Central memory CD8-positive, alpha-beta T cell (primary cell): ENCODE results near the gene WFDC9.

Experiments
- ATAC-seq: fragments of 150-1000 bp; cut with Tn5 transposase; replicated peaks from 2 replicates; pipeline ENCODE4 v1.10.0; 2022; ENCODE audit warnings: mild to moderate bottlenecking, moderate FRiP score, moderate number of reproducible peaks; ENCODE audit not compliant: poor library complexity, severe bottlenecking; ENCODE audit errors: extremely low read depth
- DNase-seq, 2 donors: peaks; one replicate each; pipeline ENCODE4 v3.0.0; 2021; ENCODE audit warnings: low spot score in 2 of 2
- H3K27ac Mint-ChIP-seq: one replicate; pipeline ENCODE4 v1.8.0; 2022; ENCODE audit warnings: low read depth, mild to moderate bottlenecking, moderate library complexity, mixed read lengths
- H3K27me3 Mint-ChIP-seq: one replicate; pipeline ENCODE4 v1.8.0; 2022; ENCODE audit warnings: mixed read lengths
- H3K36me3 Mint-ChIP-seq: one replicate; pipeline ENCODE4 v1.8.0; 2022; ENCODE audit warnings: mild to moderate bottlenecking, moderate library complexity, mixed read lengths; ENCODE audit not compliant: insufficient read depth
- H3K4me1 Mint-ChIP-seq: one replicate; pipeline ENCODE4 v1.8.0; 2022; ENCODE audit warnings: mixed read lengths
- H3K4me3 Mint-ChIP-seq: one replicate; pipeline ENCODE4 v1.8.0; 2022; ENCODE audit warnings: mild to moderate bottlenecking, moderate library complexity, mixed read lengths
- H3K9me3 Mint-ChIP-seq: one replicate; pipeline ENCODE4 v1.8.0; 2022; ENCODE audit warnings: mixed read lengths

WFDC9 gene

GRCh38 chr20:45630371-45630770 lies 713 bp downstream of the WFDC9 start:
- H3K4me3 Mint-ChIP-seq: no peak overlapping the region
- no peaks in the 10 kb centered on the region for H3K4me1 Mint-ChIP-seq
- no peaks in the 10 kb centered on the region for H3K36me3 Mint-ChIP-seq
- no peak overlapping the region for H3K27ac Mint-ChIP-seq
- peaks cover 67% of the 10 kb centered on the region for H3K27me3 Mint-ChIP-seq
- DNase-seq (no peak), ATAC-seq (no peak)
- no peaks in the 10 kb centered on the region for H3K9me3 Mint-ChIP-seq

DNA sequence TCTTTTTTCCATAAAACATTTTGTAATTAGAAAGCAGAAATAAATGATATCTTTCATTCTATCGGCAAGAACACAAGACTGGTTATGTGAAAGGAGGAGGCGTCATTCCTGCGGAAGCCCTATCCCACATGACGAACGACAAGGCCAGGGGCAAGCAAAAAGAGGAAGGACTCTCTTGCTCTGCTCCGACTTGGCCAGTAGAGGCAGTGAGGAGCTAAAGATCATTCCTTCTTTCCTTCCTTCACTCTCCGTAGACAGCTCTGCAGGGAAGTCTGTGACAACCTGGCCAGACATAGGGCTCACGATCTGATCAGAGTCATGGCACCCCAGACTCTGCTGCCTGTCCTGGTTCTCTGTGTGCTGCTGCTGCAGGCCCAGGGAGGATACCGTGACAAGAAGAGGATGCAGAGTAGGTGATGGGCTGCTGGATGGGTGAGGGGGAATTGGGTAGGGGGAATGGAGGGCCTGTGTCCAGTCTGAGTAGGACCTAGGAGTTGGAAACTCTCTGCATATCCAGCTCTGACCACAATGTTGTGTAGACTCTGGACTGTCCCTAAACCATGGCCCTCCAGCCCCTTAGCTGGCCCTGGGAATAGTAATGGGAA lies 1.5 kb downstream of the WFDC9 start, which contains the start of gene WFDC10A:
Gene WFDC10A, plus strand, starts transcription at position 244 of the 605 bp plus-strand sequence. Its CDS starts 75 bp downstream, at position 319.
- peaks cover 75% of the 10 kb centered on the region for H3K27me3 Mint-ChIP-seq
- no peak within 1 kb of the TSS for H3K27ac Mint-ChIP-seq
- H3K36me3 Mint-ChIP-seq: no peaks in the 10 kb centered on the region
- H3K4me3 Mint-ChIP-seq: no peak within 1 kb of the TSS
- ATAC-seq (peak; percentile 52), DNase-seq (no peak)
- no peaks in the 10 kb centered on the region for H3K9me3 Mint-ChIP-seq
- no peaks in the 10 kb centered on the region for H3K4me1 Mint-ChIP-seq

DNA sequence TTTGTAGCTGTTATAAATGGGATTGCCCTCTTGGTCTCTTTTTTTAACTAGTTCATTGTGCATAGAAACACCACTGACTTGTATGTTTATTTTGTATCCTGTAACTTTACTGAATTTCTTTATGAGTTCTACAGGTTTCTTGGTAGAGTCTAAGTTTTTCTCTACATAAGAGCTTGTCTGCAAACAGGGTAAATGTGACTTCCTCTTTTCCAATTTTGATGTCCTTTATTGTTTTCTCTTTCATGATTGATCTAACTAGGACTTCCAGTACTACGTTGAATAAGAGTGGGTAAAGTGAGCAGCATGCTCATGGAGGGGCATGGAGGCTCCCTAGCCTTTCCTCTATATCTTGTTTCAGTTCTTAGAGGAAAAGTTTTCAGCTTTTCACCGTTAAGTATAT lies 4.5 kb downstream of the WFDC9 start:
- H3K27me3 Mint-ChIP-seq: peaks cover 61% of the 10 kb centered on the region
- H3K4me3 Mint-ChIP-seq: no peak overlapping the region
- H3K4me1 Mint-ChIP-seq: no peaks in the 10 kb centered on the region
- no peak overlapping the region for H3K27ac Mint-ChIP-seq
- DNase-seq (no peak), ATAC-seq (no peak)
- no peaks in the 10 kb centered on the region for H3K36me3 Mint-ChIP-seq
- no peaks in the 10 kb centered on the region for H3K9me3 Mint-ChIP-seq

DNA sequence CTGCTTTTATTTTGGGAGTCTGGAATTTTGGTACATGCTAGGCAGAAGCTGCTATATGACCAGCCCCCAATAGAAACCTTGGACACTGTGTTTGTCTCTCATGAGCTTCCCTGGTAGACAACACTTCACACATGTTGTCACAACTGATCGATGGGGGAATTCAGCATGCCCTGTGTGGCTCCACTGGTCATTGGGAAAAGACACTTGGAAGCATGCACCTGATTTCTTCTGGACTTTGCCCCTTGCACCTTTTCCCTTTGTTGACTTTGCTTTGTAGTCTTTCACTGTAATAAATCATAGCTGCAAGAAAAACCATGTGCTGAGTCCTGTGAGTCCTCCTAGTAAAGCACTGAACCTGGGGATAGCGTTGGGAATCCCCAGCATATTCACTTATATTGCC lies 9.5 kb downstream of the WFDC9 start:
- ATAC-seq (no peak), DNase-seq (no peak)
- no peaks in the 10 kb centered on the region for H3K36me3 Mint-ChIP-seq
- no peaks in the 10 kb centered on the region for H3K4me1 Mint-ChIP-seq
- peaks cover 18% of the 10 kb centered on the region for H3K27me3 Mint-ChIP-seq
- no peak overlapping the region for H3K27ac Mint-ChIP-seq
- no peak overlapping the region for H3K4me3 Mint-ChIP-seq
- no peaks in the 10 kb centered on the region for H3K9me3 Mint-ChIP-seq

DNA sequence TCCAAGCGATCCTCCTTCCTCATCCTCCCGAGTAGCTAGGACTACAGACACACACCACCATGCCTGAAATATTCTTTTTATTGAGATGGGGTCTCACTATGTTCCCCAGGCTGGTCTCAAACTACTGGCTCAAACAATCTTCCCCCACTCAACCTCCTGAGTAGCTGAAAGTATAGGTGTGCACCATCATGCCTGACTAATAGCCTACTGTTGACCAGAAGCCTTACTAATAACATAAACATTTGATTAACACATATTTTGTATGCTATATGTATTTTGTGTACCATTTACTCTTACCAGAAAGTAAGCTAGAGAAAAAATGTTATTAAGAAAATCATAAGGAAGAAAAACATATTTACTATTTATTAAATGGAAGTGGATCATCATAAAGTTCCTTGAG lies 13.5 kb downstream of the WFDC9 start:
- Mint-ChIP-seq H3K9me3 (no peaks in the 10 kb centered on the region), H3K27me3 (peaks cover 6% of the 10 kb centered on the region), H3K36me3 (no peaks in the 10 kb centered on the region), H3K27ac (no peak overlapping the region), H3K4me3 (no peak overlapping the region), H3K4me1 (no peaks in the 10 kb centered on the region)
- DNase-seq: no peak
- no peak for ATAC-seq

DNA sequence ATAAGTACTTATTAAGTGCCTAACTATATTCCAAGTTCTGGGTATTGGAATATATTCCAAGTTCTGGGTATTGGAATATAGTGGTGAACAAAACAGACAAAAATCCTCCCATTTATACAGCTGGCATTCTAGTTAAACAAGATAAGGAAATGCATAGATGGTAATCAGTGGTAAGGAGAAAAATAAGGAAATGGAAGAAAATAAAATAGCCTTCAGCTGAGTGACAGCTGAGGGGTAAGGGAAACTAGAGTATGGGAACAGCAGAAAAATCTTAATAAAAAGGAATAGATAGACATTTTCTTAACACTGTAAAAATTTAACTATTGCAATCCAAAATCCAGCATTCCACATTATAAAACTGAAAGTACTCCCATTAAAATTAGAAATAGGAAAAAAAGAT lies 18.8 kb downstream of the WFDC9 start:
- H3K27ac Mint-ChIP-seq: no peak overlapping the region
- no peaks in the 10 kb centered on the region for H3K4me1 Mint-ChIP-seq
- DNase-seq: no peak
- H3K27me3 Mint-ChIP-seq: peaks cover 51% of the 10 kb centered on the region
- no peaks in the 10 kb centered on the region for H3K36me3 Mint-ChIP-seq
- H3K9me3 Mint-ChIP-seq: no peaks in the 10 kb centered on the region
- no peak for ATAC-seq
- H3K4me3 Mint-ChIP-seq: no peak overlapping the region

DNA sequence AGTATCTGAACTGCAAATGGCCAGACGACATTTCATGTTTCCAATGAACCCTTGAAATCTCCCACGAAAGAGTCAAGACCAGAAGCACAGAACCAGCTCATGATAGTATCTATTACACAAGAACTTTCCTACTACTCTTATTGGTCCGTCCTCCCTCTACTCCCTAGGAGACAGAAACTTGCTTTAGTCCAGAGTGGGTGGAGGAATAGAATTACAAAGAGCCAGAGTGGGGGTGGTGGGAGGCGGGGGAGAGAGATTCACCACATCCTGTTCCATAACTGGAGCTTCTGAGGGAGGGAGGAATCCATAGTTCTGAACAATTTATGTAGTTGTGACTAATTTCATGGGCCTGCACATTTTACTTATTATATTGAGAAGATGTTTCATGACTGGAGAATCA lies 20.0 kb downstream of the WFDC9 start:
- Mint-ChIP-seq H3K27me3 (peaks cover 60% of the 10 kb centered on the region), H3K4me3 (no peak overlapping the region), H3K27ac (no peak overlapping the region), H3K36me3 (no peaks in the 10 kb centered on the region), H3K4me1 (no peaks in the 10 kb centered on the region), H3K9me3 (no peaks in the 10 kb centered on the region)
- no peak for ATAC-seq
- no peak for DNase-seq

DNA sequence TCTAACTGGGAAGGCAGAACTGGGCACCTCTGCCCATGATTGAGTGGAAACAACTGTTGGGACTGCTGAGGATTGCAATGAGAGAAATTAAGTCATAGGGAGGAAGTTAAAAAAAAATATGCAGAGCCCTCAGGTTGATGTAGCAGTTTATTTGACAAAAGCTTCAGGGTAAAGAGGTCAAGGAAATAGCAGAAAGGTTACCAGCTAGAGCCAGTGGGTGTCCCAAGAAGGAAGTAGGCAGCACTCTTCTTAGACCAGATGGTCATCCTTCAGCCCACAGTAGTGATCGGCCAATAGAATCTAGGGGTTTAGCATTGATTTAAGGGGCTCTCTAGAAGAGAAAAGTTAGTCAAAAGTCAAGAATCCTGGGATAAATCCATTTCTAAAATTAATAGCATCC lies 23.3 kb downstream of the WFDC9 start:
- DNase-seq: no peak
- H3K4me1 Mint-ChIP-seq: no peaks in the 10 kb centered on the region
- H3K4me3 Mint-ChIP-seq: no peak overlapping the region
- no peak for ATAC-seq
- no peak overlapping the region for H3K27ac Mint-ChIP-seq
- H3K36me3 Mint-ChIP-seq: no peaks in the 10 kb centered on the region
- H3K27me3 Mint-ChIP-seq: peaks cover 78% of the 10 kb centered on the region
- no peaks in the 10 kb centered on the region for H3K9me3 Mint-ChIP-seq

DNA sequence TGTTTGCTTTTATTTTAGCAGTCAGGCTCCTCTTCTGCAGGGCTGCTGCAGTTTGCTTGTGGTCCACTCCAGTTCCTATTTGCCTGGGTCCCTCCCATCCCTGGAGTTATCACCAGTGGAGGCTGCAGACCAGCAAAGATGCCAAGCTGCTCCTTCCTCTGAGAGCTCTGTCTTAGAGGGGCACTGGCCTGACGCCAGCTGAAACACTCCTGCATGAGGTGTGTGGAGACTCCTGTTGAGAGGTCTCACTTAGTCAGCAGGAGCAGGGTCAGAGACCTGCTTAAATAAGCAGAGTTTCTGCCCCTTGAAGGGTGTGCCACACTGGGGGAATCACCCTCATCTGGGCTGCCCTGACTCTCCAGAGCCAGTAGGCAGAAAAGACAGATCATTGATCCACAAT lies 35.8 kb downstream of the WFDC9 start:
- ATAC-seq (no peak), DNase-seq (no peak)
- Mint-ChIP-seq H3K4me3 (no peak overlapping the region), H3K9me3 (no peaks in the 10 kb centered on the region), H3K4me1 (no peaks in the 10 kb centered on the region), H3K27ac (no peak overlapping the region), H3K27me3 (peaks cover 62% of the 10 kb centered on the region), H3K36me3 (no peaks in the 10 kb centered on the region)

GRCh38 chr20:45593498-45593897 lies 37.6 kb downstream of the WFDC9 start:
- no peaks in the 10 kb centered on the region for H3K4me1 Mint-ChIP-seq
- no peak overlapping the region for H3K4me3 Mint-ChIP-seq
- H3K36me3 Mint-ChIP-seq: no peaks in the 10 kb centered on the region
- DNase-seq (no peak), ATAC-seq (no peak)
- peaks cover 53% of the 10 kb centered on the region for H3K27me3 Mint-ChIP-seq
- H3K27ac Mint-ChIP-seq: no peak overlapping the region
- H3K9me3 Mint-ChIP-seq: no peaks in the 10 kb centered on the region

DNA sequence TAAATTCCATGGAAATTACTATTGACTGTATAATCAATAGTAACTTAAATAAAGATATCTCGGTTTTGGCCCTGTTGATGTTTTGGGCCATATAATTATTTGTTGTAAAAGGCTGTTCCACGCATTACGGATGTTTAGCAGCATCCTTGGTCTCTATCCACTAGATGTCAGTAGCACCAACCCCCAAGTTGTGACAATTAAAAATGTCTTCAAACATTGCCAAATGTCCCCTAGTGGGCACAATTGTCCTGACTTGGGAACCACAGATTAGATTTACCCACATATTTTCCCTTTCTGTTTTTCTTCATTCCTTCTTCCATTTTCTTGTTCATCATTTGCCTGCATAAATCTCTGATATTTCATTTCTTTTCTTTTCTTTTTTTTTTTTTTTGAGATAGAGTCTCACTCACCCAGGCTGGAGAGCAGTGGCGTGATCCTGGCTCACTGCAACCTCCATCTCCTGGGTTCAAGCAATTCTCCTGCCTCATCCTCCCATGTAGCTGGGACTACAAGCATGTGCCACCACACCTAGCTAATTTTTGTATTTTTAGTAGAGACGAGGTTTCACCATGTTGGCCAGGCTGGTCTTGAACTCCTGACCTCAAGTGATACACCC lies 38.4 kb downstream of the WFDC9 start:
- DNase-seq (no peak), ATAC-seq (no peak)
- no peaks in the 10 kb centered on the region for H3K36me3 Mint-ChIP-seq
- H3K4me1 Mint-ChIP-seq: no peaks in the 10 kb centered on the region
- peaks cover 45% of the 10 kb centered on the region for H3K27me3 Mint-ChIP-seq
- no peak overlapping the region for H3K4me3 Mint-ChIP-seq
- H3K9me3 Mint-ChIP-seq: no peaks in the 10 kb centered on the region
- no peak overlapping the region for H3K27ac Mint-ChIP-seq

GRCh38 chr20:45589725-45590124 lies 41.4 kb downstream of the WFDC9 start:
- H3K27me3 Mint-ChIP-seq: peaks cover 33% of the 10 kb centered on the region
- H3K9me3 Mint-ChIP-seq: no peaks in the 10 kb centered on the region
- H3K4me1 Mint-ChIP-seq: no peaks in the 10 kb centered on the region
- DNase-seq (no peak), ATAC-seq (no peak)
- no peak overlapping the region for H3K27ac Mint-ChIP-seq
- no peak overlapping the region for H3K4me3 Mint-ChIP-seq
- no peaks in the 10 kb centered on the region for H3K36me3 Mint-ChIP-seq

DNA sequence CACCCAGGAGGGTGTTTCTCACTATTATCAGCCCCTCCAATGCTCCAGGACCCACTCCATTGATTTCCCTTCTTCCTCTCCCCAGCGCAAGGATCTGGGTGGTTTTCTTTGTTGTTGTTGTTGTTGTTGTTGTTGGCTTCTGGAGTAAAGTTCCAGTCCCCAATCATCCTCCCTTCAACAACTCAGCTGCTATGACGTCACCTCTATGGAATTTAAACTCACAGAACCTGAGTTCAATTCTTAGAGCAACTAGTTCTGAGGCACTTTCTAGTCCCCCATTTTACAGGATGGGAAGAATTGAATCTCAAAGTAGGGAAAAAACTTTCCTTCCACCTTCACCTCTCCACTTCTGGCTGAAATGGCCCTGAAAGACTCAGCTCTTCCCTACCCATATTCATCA lies 42.3 kb downstream of the WFDC9 start:
- DNase-seq (no peak), ATAC-seq (no peak)
- no peaks in the 10 kb centered on the region for H3K9me3 Mint-ChIP-seq
- peaks cover 23% of the 10 kb centered on the region for H3K27me3 Mint-ChIP-seq
- H3K36me3 Mint-ChIP-seq: no peaks in the 10 kb centered on the region
- H3K4me3 Mint-ChIP-seq: no peak overlapping the region
- no peaks in the 10 kb centered on the region for H3K4me1 Mint-ChIP-seq
- no peak overlapping the region for H3K27ac Mint-ChIP-seq
